ENCODE data around the gene CST2.

DNA sequence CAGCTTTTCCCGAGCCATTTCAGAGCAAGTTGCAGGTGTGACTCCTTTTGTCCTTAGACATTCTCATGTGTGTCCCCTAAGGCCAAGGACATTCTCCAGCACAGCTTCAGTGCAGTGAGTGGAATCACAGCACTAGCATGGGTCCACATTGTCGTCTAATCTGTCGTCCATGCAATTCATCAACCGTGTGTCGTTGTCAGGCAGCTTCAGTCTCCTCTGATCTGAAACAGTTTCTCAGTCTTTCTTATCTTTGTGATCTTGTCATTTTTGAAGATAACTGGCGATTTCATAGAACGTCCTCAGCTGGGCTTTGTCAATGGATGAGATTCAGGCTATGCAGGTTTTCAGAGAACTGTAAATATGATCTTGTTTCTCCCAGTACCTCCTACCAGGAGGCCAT lies 31.7 kb downstream of the CST2 start:
- TF ChIP-seq SP1 (IDR thresholded peaks at IDR 0.05) (no peak), NFRKB (IDR thresholded peaks at IDR 0.05) (no peak), SUZ12 (IDR thresholded peaks at IDR 0.05) (no peak), FOXM1 (IDR thresholded peaks at IDR 0.05; ENCODE audit: borderline replicate concordance) (no peak), CTBP1 (IDR thresholded peaks at IDR 0.05; ENCODE audit: borderline replicate concordance) (no peak), FOXK2 (IDR thresholded peaks at IDR 0.05) (no peak), L3MBTL2 (conservative IDR thresholded peaks at IDR 0.05) (no peak)
- TF ChIP-seq, protein P1, sequence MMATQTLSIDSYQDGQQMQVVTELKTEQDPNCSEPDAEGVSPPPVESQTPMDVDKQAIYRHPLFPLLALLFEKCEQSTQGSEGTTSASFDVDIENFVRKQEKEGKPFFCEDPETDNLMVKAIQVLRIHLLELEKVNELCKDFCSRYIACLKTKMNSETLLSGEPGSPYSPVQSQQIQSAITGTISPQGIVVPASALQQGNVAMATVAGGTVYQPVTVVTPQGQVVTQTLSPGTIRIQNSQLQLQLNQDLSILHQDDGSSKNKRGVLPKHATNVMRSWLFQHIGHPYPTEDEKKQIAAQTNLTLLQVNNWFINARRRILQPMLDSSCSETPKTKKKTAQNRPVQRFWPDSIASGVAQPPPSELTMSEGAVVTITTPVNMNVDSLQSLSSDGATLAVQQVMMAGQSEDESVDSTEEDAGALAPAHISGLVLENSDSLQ (IDR thresholded peaks at IDR 0.05), result no peak

Data from HEK293T (cell line).